Measurements from ENCODE around the gene TMEM11.
A peak's percentile ranks its signal among the peaks of the same experiment; 100 is the strongest.

The TMEM11 gene, protein sequence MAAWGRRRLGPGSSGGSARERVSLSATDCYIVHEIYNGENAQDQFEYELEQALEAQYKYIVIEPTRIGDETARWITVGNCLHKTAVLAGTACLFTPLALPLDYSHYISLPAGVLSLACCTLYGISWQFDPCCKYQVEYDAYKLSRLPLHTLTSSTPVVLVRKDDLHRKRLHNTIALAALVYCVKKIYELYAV

DNA sequence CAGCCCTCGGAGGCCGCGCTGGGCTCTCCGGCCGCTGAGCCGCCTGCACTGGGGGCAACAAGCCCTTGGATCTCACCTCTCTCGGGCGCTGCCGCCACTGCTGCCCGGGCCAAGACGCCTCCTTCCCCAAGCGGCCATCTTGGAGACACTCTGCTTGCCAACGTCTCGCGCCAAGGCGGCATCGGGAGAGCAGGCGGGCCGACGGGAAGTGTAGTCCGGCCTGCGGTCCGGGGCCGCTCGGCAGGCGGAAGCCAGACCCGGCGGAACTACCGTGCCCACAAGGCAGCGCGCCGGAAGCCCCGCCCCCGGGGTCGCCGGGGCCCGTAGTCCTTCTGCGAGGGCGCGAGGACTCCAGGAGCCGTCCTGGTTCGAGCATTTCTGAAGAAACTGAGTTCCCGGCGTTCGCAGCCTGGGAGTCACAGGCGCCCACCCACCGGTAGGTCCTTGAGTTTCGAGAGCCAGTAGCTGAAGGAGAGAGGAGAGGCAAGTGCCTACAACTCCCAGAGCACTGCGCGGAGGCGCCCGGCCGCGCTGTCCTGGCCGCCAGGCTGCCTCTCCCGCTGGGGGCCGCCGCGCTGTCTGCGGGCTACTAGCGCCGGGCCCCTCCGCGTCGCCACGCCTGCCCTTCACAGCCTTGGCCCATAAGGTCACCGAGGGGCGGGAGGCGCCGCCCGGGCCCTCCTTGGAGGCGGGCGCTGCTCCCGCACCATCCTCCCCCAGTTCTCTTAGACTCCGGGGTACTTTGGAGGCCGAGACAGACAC lies at the start of gene TMEM11:
Gene TMEM11 (minus strand): TSS at position 147 of the 762 bp plus-strand sequence. CDS start 9 bp downstream, at position 138.
- DNase-seq (ENCODE audit: low read depth), result peak; percentile 86

DNA sequence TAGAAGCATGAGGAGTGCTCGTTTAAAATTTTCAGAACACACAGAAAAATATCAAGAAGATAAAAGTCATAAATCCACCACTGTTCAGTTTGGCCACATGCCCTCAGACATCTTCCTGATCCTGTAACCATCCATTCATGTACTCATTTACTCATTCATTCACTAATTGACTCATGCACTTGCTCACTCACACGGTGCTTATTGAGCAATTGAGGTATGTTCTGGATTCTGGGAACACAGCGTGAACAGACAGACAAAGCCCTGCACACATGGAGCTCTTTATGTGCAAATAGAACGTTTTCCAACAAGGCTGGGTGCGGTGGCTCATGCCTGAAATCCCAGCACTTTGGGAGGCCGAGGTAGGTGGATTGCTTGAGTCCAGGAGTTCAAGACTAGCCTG lies 49.4 kb upstream of the TMEM11 start:
- DNase-seq (ENCODE audit: low read depth), result no peak

DNA sequence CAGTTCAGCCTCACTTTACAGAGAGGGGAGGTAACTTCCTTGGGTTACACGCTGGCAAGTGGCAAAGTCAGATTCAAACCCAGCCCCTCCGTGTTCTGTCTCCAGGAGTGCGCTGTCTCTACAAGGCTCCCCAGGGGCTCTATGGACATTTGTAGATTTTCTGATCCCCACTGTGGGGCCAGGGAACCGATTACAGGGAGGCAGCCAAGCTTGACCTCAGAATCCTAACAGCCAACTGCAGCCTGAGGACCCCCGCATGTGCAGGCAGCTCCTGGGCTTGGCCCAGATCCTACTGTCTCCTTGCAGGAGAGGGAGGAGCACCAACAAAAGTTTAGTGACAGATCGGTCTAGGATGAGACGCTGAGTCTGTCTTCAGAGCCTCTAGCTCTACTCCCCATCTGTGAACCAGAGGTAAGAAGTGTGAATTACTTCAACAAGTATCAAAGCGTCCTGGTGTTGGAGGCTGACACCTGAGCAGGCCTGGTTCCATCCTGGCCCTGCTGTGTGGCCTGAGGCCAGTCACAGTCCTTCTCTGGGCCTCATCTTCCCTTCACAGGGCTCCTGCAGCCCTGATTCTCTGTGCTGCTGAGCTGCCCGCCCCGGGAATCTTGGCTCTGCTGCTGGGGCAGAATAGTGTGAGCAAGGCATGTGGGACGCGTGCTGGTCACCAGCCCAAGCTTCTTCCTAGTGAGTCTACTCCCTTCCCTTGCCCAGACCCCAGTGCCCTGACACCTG lies 48.5 kb upstream of the TMEM11 start:
- DNase-seq (ENCODE audit: low read depth), result no peak

DNA sequence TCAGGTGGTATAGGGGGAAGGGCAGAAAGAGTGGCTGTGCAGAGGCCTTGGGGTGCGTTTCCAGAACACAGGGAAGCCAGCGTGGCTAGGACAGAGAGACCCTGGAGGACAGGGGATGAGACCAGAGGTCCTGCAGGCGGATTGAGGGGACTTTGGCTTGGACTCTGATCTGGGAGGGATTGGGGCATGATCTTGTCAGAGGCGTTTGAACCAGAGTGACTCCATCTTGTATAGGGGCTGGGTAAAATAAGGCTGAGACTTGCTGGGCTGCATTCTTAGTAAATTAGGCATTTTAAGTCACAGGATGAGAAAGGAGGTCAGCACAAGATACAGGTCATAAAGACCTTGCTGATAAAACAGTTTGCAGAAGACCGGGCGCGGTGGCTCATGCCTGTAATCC lies 44.6 kb upstream of the TMEM11 start:
- no peak for DNase-seq (ENCODE audit: low read depth)

DNA sequence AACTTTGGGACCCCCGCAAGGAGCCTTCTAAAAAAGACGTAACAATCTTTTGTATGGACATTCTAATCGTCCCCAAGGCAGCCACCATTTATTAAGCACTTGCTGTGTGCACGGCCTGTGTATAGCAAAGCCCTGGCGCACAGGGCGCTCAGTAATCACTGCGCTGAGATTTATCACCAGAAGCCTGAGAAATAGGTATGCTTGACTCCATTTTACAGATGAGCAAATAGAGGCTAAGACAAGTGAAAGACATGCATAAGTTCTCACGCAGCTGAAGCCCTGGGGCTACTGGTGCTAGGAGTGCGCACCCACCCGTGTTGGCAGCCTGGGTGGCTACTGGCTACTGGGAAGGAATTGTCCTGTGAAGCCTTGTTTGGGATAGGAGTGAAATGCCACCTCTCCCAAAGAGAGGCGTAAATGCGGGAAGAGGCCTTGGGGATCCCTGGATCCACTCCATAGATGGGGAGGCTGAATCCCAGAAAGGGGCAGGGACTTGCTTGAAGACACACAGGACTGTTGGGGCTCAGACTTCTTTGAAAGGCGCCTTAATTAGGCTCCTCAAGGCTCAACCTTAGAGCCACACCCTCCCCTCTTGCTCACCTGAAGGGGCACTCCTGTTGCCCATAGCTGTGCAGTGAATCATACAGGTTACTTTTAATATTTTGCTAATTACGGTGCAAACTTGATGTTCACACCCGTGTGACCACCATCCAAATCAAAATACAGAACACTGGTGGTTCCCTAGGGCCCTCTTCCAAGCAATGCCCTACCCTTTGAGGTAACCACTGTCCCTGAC lies 39.9 kb upstream of the TMEM11 start:
- DNase-seq (ENCODE audit: low read depth), result no peak

DNA sequence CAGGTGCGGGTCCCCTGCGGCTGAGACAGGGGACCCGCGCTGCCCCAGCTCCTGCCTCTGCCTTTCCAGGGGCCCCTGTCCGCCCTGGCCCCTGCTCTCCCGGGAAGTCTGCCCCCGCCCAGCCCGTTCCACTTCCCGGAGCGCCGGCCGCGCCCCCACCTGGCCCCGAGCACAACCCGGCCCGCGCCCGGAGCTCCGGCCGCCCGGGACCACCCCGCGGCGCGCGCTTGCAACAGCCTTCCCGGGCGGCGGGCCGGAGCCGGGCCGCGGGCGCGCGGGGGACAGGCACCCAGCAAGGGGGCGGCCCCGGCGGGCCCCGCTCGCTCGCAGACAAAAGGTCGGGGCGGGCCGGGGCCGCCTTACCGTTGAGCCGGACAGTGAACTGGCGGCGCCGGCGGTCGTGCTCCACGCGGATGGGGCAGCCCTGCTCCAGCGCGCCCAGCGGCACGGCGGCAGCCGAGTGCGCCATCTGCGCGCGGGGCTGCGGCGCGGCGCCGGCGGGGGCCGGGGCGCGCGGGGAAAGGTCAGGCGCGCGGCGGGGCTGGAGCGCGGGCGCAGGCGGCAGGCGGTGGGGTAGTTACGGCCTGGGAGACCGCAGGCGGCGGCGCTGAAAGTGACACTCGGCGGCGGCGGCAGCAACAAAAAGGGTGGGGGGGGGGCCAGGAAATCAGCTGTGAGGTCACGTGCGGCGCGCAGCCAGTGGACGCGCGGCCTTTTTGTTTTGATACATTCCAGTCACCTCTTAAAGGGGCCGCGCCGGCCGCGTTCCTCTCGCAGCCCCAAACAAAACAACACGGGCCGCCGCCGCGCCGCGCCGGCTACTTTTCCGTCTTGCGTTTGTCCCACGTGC lies 39.1 kb upstream of the TMEM11 start, which contains the start of gene NATD1:
Gene NATD1 (minus strand): TSS at position 615 of the 850 bp plus-strand sequence. CDS start 146 bp downstream, at position 469.
- DNase-seq (ENCODE audit: low read depth), result peak; percentile 48

DNA sequence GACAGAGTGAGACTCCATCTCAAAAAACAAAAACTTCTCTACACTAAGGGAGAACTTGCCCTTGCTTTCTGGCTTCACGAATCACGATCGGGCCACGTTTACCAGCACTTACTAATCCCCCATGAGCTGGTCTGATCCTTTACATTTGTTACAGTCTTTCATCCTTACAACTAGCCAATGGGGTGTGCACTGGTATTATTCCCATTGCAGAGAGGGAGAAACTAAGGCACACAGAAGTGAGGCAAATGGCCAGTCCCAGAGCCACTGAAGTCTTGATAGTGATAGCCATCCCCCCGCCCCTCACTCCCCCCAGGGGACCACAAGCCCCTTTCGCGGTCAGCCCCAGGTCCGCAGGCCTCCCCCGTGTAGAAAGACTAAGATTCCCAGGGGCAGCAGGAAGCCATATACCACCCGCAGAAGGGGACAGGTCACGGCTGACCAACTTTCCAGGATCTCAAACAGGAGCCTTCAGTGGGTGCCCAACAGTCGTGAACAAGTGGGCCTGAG lies 38.4 kb upstream of the TMEM11 start:
- peak; percentile 37 for DNase-seq (ENCODE audit: low read depth)

DNA sequence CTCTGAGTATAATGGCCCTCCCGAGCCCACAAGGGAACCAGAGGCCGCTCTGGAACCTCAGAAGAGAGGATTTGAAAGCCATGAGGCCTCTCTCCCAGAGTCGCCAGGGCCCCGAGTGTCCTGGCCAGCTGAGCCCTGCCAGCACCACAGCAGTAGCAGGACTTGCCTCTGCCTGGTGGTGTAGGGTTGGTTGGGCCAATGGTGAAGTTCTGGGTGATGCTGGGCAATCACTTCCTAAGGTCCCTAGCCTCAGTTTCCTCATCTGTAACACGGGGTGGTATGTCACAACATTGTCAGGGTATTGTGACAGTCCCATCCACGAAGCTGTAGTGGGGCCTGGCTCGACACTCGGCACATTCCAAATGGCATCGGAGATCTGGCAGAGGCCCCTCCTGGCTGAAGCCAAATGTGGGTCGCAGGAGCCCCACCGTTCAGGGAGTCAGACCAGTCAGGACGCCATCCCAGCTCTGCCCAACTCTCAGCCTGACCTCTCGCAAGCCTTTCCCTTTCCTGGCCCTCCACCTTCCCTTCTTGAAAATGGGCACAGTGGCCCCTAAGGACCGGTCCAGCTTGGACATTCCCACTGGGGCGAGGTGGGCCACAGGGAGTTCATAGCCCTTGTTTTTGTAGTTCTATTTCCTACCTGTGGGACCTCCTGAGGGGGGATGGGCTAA lies 37.5 kb upstream of the TMEM11 start:
- DNase-seq (ENCODE audit: low read depth), result no peak

DNA sequence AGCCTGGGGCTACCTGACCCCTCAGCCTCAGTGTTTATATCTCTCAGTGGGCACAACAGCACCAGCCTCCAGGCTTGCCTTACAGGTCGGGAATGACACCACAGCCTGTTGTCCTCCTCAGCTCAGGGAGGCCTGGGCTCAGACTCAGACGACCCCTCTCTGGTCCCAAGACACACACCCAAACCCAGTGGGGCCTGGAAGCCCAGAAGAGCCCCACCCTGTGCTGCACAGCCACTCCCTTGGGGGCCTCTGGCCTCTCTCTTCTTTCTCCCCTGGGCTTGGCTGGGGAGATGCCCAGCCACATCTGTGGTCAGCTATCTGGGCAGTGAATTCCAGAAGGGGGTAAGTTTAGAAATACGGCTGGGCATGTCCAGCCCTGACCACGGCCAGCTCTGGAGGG lies 36.9 kb upstream of the TMEM11 start:
- DNase-seq (ENCODE audit: low read depth), result no peak

DNA sequence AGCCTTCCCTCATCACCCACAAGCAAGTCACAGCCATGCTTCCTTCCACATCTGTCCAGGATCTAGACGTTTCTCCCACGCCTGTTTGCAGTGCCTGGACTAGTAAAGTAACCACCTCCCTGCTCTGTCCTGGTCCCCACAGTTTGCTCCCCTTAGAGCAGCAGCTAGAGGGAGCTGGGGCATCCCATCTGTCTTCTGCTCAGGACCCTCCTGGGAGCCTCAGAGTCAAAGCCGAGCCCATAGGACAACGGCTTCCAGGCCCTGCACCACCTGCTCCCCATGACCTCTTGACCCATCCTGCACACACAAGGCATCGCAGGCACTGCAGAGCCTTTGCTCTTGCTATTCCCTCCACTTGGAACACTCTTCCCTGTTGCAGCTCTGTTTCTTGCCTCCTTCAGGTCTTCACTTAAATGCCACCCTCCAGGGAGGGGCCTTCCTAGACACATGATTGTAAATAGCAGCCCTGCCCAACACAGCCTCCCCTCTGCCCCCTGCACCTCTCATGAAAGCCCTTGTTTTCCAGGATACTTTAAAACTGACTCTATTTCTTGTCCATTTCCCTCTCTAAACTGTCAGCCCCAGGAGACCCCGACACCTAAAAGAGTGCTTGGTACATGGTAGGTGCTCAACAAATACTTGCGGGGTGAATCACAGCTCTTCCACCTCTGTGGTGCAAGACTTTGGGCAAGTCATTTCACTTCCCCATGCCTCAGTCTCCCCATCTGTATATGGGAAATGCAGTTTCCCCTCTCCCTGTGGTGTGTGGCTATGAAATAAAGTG lies 36.2 kb upstream of the TMEM11 start:
- DNase-seq (ENCODE audit: low read depth), result no peak

DNA sequence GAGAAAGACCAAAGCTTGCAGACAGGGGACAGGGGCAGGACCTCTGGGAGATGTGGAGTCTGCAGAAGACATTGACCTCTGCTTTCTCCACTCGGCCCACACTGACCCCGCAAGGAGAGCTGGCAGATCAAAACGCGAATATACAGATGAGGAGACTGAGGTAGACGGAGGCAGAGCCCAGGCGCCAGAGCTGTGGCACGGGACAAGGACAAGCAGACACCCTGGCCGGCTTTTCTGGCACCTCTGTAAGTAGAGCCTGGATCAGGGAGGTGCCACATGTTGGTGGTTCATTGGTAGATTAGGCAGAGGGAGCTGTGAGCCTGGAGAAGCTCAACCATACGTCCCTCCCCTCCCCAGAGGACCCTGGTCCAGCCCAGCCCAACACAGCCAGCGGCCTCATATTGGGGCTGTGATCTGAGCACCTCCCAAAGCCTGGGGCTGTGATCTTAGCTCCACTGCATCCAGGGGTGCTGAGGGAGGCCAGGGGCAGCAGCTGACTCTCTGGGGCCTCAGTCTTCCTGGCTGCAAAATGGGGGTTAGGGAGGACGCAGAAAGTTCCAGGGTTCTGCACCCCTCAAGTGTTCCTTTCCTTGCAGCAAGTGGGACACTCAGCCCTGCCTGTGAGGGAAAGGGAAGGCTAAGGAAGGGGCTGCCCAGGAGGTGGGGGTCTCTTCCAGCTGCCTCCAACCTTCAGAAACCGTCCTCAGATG lies 35.3 kb upstream of the TMEM11 start:
- DNase-seq (ENCODE audit: low read depth), result no peak

DNA sequence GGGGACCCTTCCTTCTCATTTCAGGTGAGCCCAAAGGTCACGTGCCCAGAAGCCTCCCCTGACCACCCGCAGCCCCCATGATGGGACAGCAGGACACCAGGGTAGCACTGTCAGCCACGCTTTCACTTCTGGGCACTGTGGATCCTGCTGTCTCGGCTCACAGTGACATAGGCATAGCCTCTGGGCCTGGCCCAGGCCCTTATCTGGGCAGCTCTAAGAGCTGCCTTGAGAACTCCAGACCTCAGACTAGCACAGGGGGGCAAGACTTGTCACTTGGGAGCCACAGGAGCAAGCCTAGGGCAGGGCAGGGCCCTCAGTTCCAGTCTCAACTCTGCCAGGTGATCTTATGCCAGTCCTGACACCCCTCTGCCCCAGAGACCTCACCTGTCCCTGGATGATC lies 34.5 kb upstream of the TMEM11 start:
- no peak for DNase-seq (ENCODE audit: low read depth)

DNA sequence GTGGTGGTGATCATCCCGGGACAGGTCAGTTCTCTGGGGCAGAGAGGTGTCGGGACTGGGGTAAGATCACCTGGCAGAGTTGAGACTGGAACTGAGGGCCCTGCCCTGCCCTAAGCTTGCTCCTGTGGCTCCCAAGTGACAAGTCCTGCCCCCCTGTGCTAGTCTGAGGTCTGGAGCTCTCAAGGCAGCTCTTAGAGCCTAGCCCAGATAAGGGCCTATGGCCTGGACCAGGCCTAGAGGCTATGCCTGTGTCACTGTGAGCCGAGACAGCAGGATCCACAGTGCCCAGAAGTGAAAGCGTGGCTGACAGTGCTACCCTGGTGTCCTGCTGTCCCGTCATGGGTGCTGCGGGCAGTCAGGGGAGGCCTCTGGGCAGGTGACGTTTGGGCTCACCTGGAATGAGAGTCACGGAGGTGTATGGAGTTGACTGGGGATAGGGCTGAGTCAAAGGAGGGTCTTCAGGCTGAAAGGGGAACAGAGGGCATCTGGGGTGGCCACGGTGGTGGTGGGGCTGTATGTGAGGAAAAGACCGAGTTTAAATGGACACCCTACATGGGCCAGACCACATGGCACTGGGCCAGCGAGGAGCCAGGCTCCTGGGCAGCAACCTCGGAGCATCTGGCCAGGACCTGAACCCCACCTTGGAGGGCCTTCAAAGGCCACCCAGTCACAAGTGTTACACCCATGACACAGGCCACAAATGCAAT lies 33.7 kb upstream of the TMEM11 start:
- DNase-seq (ENCODE audit: low read depth), result no peak

DNA sequence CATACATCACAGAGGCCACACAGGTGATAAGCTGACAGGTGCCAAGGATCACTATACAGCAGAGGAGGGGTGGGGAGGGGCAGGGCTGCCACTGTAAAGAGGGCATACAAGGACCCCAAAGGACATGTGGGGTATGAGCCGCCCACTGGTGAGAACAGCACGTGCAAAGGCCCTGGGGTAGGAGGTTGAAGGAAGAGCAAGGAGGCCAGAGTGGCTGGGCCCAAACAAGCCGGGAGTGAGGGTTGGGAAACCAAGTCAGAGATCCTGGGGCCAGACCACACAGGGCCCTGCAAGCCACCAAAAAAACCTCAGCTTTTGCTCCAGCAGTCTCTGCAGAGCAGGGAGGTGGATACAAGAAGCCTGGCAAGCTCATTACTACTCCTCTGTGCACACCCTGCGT lies 32.7 kb upstream of the TMEM11 start:
- DNase-seq (ENCODE audit: low read depth), result no peak

DNA sequence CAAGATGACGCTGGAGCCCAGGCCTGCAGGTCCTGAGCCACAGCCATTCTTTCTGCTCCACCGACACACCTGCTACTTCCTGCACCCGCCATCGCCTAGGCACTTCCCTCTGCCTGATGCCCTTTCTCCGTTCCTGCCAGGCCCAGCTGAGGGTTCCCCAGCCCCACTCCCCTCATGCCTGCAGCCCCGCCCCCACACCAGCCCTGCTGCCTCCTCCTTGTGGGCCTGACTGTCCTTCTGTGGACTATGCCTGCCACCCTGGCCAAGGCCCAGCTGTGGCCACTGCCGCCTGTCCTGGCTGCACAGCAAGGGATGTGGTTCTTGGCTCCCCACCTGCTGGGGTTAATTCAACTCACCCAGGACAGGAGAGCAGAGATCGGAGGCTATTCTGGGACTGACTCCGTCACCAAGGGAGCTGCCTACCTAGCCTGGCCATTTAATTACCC lies 31.7 kb upstream of the TMEM11 start:
- DNase-seq (ENCODE audit: low read depth), result no peak

DNA sequence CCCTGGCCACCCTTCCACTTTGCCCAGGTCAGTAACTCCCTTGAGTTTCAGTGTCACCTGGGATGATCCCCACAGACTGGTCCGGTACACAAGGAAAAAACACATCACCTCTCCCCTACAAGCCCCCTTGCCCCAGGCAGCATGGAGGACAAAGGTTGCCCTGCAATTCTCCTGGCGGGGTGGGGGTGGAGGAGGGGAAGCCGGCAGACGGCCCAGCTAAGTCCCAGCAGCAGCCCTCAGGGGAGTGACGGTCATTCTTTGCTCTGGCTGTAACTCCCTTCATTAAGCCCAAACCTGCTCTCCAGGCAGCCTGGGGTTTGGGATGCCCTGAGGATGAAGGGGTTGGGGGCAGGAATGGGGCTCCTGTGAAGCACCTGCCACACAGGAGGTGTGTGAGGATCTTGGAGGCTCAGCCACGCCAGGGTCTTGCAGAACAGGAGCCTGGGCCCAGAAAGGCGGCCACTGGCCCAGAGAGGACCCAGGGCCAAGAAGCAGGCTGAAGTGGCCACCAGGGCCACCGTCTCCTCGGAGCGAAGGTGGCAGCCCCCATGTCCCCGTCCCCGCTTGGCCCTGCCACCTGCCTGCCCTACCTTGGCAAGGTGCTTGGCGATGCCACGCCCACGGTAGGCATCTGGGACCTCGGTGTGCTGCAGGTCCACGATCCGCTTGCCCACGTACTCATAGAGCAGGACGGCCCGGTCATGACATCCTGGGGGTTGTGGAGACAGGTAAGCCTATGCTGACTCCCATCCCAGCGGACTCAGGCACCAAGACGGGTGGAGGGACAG lies 29.7 kb upstream of the TMEM11 start:
- DNase-seq (ENCODE audit: low read depth), result no peak

DNA sequence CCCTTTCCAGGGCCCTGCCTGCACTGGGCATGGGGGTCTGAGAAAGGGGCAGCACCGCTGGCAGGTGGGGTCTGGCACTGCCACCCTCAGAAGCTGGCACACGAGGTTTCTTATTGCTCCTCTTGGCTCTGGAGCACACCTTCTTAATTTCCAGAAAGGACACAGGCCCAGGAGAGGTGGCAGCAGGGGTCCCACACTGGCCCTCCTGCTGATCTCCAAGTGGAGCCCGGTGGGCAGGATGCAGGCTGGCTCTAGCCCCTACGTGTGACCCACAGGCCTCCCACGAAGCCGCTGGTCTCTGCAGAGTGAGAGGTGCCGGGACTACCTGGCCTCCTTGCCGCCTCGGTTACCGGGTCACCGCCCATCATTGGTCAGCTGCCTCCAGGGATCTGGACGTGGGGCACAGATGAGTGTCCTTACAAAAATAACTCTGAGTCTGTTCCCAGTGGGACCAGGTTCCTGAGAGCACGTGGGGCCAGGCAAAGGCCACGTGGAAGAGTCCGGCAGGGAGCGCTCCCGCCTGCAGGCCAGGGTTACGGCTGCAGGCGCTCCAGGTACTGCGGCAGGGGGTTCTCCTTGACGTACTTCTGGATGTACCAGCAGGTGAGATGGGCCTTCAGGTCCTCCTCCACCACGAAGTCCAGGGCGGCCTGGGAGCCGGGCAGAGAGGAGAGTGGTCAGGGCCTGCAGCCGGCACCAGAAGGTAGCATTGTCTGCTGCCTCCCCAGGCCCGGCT lies 29.0 kb upstream of the TMEM11 start:
- DNase-seq (ENCODE audit: low read depth), result no peak
